ENCODE results near the gene PTPN6.

GRCh38 chr12:6925239-6925539 lies 26.0 kb upstream of the PTPN6 start:
- TF ChIP-seq CTCF (conservative IDR thresholded peaks at IDR 0.05; ENCODE audit: low read depth, low read length), result no peak
- TF ChIP-seq EZH2phosphoT487 (IDR thresholded peaks at IDR 0.05; ENCODE audit: borderline replicate concordance, low read length), result no peak
- no peak for TF ChIP-seq EZH2 (IDR thresholded peaks at IDR 0.05; ENCODE audit: low read length, unreplicated experiment)
